Activated CD8-positive, alpha-beta memory T cell treated with anti-CD3 and anti-CD28 coated beads for 36 hours (primary cell): ENCODE data around the gene PLEKHM3. TPM values are rescaled to one million over a fixed set of nuclear protein-coding genes. Genes with fewer than 3 reads are reported as not detected.

Experiments
- CTCF ChIA-PET: fragments of 350-600 bp; sonication (Branson Sonifier 250); formaldehyde crosslinking; loops from one replicate; lab custom pipeline; 2021; ENCODE audit warnings: antibody characterized with exemption; lab: Charles Lee
- POLR2A ChIA-PET: fragments of 350-600 bp; sonication (Branson Sonifier 250); formaldehyde crosslinking; loops from one replicate; lab custom pipeline; 2021; ENCODE audit warnings: antibody characterized with exemption; lab: Charles Lee
- total RNA-seq, 2 experiments: library from RNA; stranded (reverse); gene quantifications; one replicate each; pipeline ENCODE4 v1.2.3, GENCODE V29; 2021

PLEKHM3 gene
- total RNA-seq, 2 experiments from 2014 or later, result 5.1 to 5.5 TPM

DNA sequence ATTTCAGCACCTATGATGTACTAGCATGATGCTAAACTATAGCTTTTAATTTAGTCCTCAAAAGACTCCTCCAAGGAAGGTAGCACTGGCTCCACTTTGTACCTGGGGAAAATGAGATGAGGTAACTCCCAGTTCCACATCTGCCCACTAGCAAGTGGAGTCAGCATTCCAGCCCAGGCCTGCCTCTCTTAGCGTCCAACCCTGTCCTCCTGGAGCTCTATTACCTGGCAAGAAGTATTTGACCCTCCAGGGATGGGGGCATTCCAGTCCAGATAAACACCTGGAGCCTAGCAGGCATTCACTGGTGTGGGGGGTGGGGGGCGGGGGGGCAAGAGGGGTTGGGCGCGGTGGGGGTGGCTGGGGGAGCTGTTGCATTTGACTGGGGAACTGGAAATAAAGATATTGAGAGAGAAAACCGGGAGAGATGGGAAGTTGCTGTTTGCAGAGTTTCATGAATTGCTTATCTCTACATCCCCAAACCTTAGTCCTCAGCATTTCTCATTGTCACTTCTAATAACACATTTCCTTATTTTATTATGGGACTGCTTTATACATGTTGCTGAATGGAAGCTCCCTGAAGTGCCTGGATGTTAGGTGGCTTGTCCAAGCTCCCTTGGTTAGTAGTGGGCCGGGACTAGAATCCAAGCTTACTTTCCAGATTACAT is 233.6 kb downstream of the PLEKHM3 start:
- CTCF ChIA-PET, result no interaction called here
- POLR2A ChIA-PET, result no interaction called here

DNA sequence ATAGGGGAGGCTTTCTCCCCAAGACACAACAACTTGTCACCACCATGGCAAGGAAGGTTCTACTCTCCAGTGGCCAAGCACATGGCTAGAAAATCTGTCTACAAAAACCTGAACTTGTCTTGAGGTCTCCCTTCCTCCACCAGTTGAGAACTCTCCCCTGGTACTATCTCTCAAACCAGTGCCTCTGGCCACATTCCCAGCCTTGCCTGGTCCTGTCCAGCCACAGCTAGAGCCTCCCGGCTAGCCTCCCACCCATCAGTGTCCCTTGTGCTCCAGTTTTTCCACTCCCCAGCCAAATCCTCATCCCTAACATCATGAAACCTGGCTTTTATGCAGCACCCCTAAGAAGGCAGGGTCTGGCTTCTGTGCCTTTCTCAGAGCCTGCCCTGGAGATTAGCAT is 234.4 kb downstream of the PLEKHM3 start:
- ChIA-PET CTCF (no interaction called here), POLR2A (no interaction called here)

DNA sequence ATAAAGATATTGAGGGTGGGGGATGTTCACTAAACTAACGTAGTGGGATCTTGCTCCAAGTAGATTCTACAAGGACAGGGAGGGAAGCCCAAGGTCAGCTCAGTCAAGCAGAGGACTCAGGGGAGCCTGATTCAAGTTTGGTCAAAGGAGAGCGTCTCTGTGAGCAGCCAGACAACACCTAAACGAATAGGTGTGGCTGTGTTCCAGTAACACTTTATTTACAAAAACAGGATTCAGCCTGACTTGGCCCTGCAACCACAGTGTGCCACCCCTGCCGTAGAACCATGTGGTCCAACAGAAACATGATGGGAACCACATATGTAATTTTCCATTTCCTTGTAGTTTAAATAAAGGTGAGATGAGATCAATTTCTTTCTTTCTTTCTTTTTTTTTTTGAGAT is 237.5 kb downstream of the PLEKHM3 start:
- ChIA-PET CTCF (no interaction called here), POLR2A (no interaction called here)

DNA sequence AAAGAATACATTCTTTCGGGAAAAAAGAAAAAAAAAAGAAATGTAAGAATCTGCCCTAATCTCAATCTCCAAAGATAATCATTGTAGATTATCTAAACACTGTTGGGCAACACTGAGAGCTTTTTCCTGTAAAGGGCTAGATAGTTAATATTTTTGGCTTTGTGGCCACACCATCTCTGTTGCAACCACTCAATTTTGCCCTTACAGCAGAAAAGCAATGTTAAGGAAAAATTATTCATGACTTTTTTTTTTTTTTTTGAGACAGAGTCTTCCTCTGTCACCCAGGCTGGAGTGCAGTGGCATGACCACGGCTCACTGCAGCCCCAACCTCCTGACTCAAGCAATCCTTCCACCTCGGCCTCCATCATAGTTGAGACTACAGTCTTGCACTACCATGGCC is 238.3 kb downstream of the PLEKHM3 start:
- CTCF ChIA-PET, result interaction anchor here (0.7 kb wide), 1 partner anchor 249 kb away, joined by 3 read pairs; no protein-coding TSS in a partner anchor
- POLR2A ChIA-PET, result no interaction called here

DNA sequence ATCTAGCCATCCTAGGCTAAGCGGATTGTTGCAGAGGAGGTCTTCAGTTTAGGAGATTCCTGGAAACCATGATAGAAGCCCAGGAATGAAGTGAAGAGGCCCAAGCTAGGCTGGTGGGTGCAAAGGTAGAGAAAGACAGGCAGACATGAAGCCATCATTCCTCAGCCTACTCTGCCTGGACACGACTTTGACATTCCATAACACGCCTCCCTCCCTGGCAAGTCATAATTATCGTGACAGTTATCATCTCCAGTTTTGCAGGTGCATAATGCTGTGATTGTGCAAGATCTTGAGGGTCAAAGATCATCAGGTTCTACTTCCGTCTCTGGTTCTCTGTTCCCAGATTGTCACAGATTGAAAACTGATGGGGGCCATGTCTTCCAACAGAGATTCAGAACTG is 240.4 kb downstream of the PLEKHM3 start:
- CTCF ChIA-PET, result no interaction called here
- POLR2A ChIA-PET, result no interaction called here

DNA sequence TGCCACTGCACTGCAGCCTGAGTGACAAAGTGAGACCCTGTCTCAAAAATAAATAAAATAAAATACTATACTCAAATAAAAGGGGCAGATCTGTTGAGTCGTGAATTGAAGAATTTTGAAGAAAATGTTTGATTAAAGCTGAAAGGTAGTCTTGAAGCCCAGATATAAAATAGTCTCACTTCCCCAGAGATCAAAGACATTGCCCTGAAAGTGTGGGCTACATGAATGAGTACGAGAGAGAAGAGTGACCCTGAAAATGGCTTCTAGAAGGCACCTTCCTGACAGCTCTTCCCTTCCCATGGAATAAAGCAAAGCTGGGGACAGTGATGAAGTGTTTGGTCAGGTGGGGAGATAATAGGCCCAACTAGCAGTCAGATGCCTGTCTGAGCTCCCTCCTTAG is 241.8 kb downstream of the PLEKHM3 start:
- ChIA-PET POLR2A (no interaction called here), CTCF (interaction anchor here (0.6 to 0.7 kb wide), 2 partner anchors 111 to 257 kb away, joined by 3 to 6 read pairs; no protein-coding TSS in a partner anchor)

DNA sequence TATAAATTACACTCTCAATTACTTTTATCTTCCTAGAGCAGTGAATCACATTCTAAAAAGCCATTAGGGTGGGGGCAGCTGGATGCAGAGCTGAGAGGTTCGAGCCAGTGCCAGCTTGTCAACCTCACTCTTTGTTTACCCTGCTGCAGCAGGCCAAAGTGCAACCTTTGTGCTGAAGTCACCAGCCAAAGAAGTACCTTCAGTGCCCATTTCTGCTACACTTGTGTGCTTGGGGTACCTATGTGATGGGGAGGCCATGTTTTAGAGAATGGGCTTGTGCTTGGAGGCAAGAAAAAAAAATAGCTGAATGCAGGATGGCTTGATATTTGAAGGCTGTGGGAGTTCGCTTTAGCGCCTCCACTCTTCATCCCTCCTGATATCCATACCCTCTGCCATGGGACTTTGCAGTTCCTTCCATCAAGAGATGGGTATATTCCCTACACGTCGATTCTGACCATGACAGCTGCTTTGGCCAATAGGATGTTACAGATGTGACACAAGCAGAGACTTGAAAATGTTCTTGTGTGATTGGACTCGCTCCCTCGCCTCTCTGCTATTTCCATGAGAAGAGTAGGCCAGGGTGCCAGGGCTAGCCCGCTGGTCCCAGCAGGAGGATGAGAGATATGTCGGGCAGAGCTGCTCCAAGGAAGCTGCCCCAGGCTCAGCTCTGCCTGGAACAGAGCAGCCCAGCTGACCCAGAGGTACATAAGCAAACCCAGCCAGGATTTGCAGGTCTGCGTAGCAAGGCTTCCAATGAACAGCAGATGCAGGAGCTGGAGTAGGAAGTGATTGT is 242.9 kb downstream of the PLEKHM3 start:
- ChIA-PET POLR2A (no interaction called here), CTCF (no interaction called here)

DNA sequence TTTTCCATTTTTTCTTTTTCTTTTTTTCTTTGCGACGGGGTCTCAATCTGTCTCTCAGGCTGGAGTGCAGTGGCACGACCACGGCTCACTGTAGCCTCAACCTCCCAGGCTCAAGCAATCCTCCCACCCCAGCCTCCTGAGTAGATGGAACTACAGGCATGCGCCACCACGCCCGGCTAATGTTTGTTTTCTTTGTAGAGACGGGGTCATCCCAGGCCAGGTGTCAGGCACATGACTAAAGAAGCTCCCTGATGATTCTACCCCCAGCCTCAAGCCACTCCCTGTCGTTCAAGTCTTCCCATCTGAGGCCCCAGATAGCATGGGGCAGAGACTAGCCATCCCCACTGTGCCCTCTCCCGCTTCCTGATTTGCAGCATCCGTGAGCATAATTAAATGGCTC is 245.8 kb downstream of the PLEKHM3 start:
- ChIA-PET POLR2A (no interaction called here), CTCF (no interaction called here)

DNA sequence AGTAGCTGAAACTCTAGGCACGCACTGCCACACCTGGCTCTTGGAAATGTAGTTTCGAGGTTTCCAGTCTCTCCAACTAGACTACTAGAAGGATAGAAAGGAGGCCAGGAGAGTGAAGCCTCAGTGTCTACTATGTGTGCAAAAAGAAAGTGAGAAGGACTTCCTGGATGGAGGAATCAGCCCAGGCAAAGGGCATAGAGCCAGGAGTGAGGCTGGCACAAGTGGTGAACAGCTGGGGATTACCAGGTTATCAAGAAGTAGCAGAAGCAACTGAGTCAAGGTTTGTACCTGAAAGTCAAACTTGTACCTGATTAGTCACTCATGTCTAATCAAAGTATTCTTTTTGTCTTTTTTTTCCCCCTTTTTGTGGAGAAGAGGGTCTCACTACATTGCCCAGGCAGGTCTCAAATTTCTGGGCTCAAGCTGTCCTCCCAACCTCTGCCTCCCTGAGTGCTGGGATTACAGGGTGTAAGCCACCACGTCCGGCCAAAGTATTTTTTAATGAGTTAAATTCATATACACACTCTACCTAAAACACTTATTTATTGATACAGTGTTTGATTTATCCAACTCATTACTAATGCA is 246.9 kb downstream of the PLEKHM3 start:
- POLR2A ChIA-PET, result no interaction called here
- CTCF ChIA-PET, result no interaction called here

DNA sequence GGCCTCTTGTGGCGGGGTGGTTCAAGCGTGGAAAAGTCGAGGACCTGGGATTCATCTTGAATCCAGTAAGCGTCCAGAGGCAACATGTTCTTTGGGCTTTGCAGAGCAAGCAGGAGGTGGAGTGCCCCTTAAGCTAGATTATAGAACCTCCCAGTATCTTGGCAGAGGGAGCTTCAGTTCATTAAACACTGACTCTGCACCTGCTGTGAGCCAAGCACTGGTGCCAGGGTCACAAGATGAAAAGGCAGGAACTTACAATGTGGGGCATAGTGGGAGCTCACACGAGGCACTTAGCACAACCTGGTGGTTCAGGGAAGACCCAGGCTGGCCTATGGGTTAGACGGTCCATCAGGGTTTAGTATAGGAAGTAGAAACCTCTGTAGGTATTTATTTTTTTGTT is 248.2 kb downstream of the PLEKHM3 start:
- CTCF ChIA-PET, result interaction anchor here (1.7 kb wide), 1 partner anchor 264 kb away, joined by 3 read pairs; no protein-coding TSS in a partner anchor

DNA sequence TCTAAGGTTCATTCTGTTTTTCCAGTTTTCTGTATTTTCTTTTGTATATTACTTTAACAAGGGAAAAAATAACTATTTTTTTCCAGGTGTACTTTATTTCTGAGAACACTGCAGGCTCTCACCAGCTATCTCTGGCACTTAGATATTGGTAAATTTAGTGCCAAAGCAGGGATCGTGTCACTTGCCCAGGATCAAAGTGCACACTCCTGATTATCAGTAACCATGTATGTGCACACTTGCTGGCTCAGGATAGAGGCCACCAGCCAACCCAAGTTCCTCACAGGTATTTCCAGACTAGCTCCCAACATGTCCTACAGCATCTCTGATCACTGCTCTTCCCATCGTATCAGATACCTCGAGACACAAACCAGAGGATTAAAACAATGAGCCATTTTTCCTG is 249.9 kb downstream of the PLEKHM3 start:
- POLR2A ChIA-PET, result interaction anchor here (0.6 kb wide), 1 partner anchor 105 kb away, joined by 3 read pairs; no protein-coding TSS in a partner anchor
- CTCF ChIA-PET, result interaction anchor here (1.0 to 1.7 kb wide), 2 partner anchors 30 to 265 kb away, joined by 3 read pairs; no protein-coding TSS in a partner anchor

More for the DNA sequence above, 248.2 kb downstream of the PLEKHM3 start:
- POLR2A ChIA-PET, result no interaction called here

DNA sequence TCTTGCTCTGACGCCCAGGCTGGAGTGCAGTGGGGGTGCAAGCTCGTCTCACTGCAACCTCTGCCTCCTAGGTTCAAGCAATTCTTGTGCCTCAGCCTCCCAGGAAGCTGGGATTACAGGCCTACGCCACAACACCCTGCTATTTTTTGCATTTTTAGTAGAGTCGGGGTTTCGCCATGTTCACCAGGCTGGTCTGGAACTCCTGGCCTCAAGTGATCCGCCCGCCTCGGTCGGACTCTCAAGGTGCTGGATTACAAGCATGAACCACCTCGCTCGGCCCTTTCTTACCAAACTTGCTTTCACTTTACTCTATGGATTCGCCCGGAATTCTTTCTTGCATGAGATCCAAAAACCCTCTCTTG is 252.5 kb downstream of the PLEKHM3 start:
- POLR2A ChIA-PET, result no interaction called here

DNA sequence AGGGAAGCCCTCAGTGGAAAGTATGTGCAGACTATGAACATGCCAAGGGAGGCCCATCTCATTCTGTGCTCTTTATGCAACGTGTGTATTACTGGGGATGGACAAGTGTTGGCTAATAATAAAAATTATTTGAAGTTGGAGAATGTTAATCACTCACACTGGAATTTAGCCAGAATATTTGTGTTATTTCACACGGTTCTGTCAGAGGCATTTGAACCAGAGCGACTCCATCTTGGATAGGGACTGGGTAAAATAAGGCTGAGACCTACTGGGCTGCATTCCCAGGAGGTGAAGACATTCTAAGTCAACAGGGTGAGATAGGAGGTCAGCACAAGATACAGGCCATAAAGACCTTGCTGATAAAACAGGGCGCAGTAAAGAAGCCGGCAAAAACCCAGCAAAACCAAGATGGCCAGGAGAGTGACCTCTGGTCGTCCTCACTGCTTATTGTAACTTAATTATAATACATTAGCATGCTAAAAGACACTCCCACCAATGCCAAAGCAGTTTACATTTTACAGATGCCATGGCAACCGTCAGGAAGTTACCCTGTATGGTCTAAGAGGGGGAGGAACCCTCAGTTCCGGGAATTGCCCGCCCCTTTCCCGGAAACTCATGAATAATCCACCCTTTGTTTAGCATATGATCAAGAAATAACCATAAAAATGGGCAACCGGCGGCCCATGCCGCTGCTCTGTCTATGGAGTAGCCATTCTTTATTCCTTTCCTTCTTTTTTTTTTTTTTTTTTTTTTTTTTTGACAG is 253.1 kb downstream of the PLEKHM3 start:
- ChIA-PET POLR2A (no interaction called here), CTCF (no interaction called here)

More for the DNA sequence above, 252.5 kb downstream of the PLEKHM3 start:
- CTCF ChIA-PET, result no interaction called here

DNA sequence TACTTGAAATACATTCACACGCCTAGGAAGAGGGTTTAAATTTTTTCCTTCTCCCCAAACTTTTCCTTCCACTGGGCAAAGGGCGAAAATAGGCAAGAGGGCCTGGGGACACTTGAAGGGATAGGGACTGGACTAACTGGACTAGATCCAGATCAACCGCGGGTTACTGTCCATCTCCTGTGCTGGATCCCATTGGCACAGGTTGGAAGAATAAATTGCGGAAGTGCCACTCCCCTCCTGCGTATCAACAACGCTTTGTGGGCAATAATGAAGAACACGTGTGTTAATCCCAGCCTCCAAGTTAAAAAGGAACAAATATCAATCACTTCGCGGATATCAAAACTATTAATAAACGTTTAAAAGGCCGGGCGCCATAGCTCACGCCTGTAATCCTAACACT is 253.9 kb downstream of the PLEKHM3 start:
- POLR2A ChIA-PET, result no interaction called here
- CTCF ChIA-PET, result no interaction called here

Other genes starting within 250 kb of the PLEKHM3 start
- not detected for gene CRYGD, start 99.0 kb upstream of the PLEKHM3 start, total RNA-seq
- gene CRYGC, start 104.3 kb upstream of the PLEKHM3 start, total RNA-seq, result not detected
- not detected for gene CRYGB, start 120.6 kb upstream of the PLEKHM3 start, total RNA-seq
- not detected for gene CRYGA, start 138.1 kb upstream of the PLEKHM3 start, total RNA-seq
- gene C2orf80, start 164.5 kb upstream of the PLEKHM3 start, total RNA-seq, result not detected
- gene IDH1, start 229.5 kb upstream of the PLEKHM3 start, total RNA-seq, result 10 to 100 TPM; 22.8 to 25.4 TPM
- 10 to 100 TPM; 15.1 to 16.1 TPM for gene PIKFYVE, start 240.7 kb upstream of the PLEKHM3 start, total RNA-seq